Measurements from ENCODE around the gene LRRC8B. TPM values are rescaled to one million over a fixed set of nuclear protein-coding genes. Genes with fewer than 3 reads are reported as not detected.

Gene LRRC8B
- total and polyA plus RNA-seq, 2 of the 8 experiments (the other 6 are each of a cell fraction or from before 2014, with no cell fraction given) = 18.4 to 29.2 TPM

- Histone ChIP-seq H3K23me2 (ENCODE audit: low read depth, low read length) (no peaks in the 10 kb centered on the region), H4K20me1 (replicated peaks in 1 of 2; ENCODE audit: control insufficient read depth in 1 of 2, insufficient read depth in 2 of 2, low read length in 2 of 2) (no peaks in the 10 kb centered on the region), H2BK15ac (ENCODE audit: low read length) (no peak overlapping the region), H3K14ac (ENCODE audit: insufficient read length) (no peak overlapping the region), H2BK5ac (ENCODE audit: low read depth, low read length) (no peak overlapping the region), H3K23ac (ENCODE audit: insufficient read length) (no peak overlapping the region), H3K4me3 (ENCODE audit: extremely low read depth in 1 of 4, insufficient read depth in 2 of 4, low read depth in 3 of 4, low read length in 4 of 4) (no peak overlapping the region), H2AK5ac (ENCODE audit: low read depth, low read length) (no peak overlapping the region), H3K36me3 (ENCODE audit: control insufficient read depth in 2 of 4, insufficient read depth in 4 of 4, low read length in 3 of 4) (no peaks in the 10 kb centered on the region), H2BK120ac (replicated peaks; ENCODE audit: low read depth, low read length) (no peak overlapping the region), H3K56ac (replicated peaks; ENCODE audit: insufficient read length, low read depth, low read length) (no peak overlapping the region), H3K79me2 (ENCODE audit: control insufficient read depth in 1 of 2, insufficient read depth in 2 of 2, low read length in 2 of 2) (no peaks in the 10 kb centered on the region), H3K18ac (ENCODE audit: extremely low read depth, low read length) (no peak overlapping the region), H2BK20ac (ENCODE audit: low read length) (no peak overlapping the region), H3K4me2 (ENCODE audit: insufficient read depth in 1 of 2, low read depth in 2 of 2, low read length in 2 of 2) (no peak overlapping the region), H4K5ac (ENCODE audit: insufficient read length, low read depth, low read length) (no peak overlapping the region), H2BK12ac (ENCODE audit: low read depth, low read length) (no peak overlapping the region), H3K27ac (ENCODE audit: low read depth, low read length) (no peak overlapping the region), H3K9ac (replicated peaks in 1 of 4; ENCODE audit: extremely low read depth in 1 of 4, low read depth in 3 of 4, low read length in 3 of 4) (no peak overlapping the region), H3K27me3 (replicated peaks in 1 of 4; ENCODE audit: control insufficient read depth in 3 of 4, extremely low read depth in 1 of 4, insufficient read depth in 3 of 4, low read length in 3 of 4) (no peaks in the 10 kb centered on the region; a peak in 1 of 7 replicates), H3K79me1 (ENCODE audit: low read depth, low read length) (no peaks in the 10 kb centered on the region), H3K9me3 (ENCODE audit: insufficient read depth in 2 of 2, low read depth in 1 of 2, low read length in 1 of 2) (no peaks in the 10 kb centered on the region), H3K4ac (replicated peaks; ENCODE audit: insufficient read length, low read depth, low read length) (no peak overlapping the region), H4K91ac (replicated peaks; ENCODE audit: insufficient read length, low read length) (no peak overlapping the region), H4K8ac (ENCODE audit: extremely low read depth, insufficient read depth, low read length) (no peak overlapping the region), H2AFZ (ENCODE audit: low read length) (no peak overlapping the region), H3K4me1 (replicated peaks in 1 of 4; ENCODE audit: control insufficient read depth in 3 of 4, insufficient read depth in 4 of 4, low read length in 3 of 4) (no peaks in the 10 kb centered on the region)
- WGBS, 2 experiments (ENCODE audit: extremely low coverage in 1 of 2, insufficient coverage in 1 of 2, insufficient read length in 1 of 2, insufficient replicate concordance in 2 of 2, low coverage in 1 of 2, low lambda C conversion rate in 2 of 2, missing lambda C conversion rate in 1 of 2) = 89% methylated on average over 2 of the region's 2 CpGs; no CpG with 5 or more reads in 1 of the 2 experiments
- FAIRE-seq = no peak
- ChIA-PET POLR2A (ENCODE audit: partially characterized antibody) (no interaction called here), CTCF (ENCODE audit: partially characterized antibody) (interaction anchor here (0.8 to 3.3 kb wide), 3 partner anchors 57 to 156 kb away, joined by 3 to 16 read pairs (median 3); no protein-coding TSS in a partner anchor)
- DNase-seq (ENCODE audit: low read depth in 1 of 2, low spot score in 2 of 2) = no peak
- TF ChIP-seq NRF1 (IDR thresholded peaks at IDR 0.05; ENCODE audit: low read depth, low read length) (no peak), POU5F1 (IDR thresholded peaks at IDR 0.05; ENCODE audit: low read depth, low read length) (no peak), SIX5 (IDR thresholded peaks at IDR 0.05; ENCODE audit: low read depth, low read length) (no peak), TAF7 (optimal IDR thresholded peaks at IDR 0.05; ENCODE audit: borderline replicate concordance, low read depth, low read length) (no peak), USF2 (IDR thresholded peaks at IDR 0.05; ENCODE audit: low read length) (no peak), HDAC2 (IDR thresholded peaks at IDR 0.05; ENCODE audit: borderline replicate concordance in 1 of 2, low read depth in 2 of 2, low read length in 2 of 2) (no peak), RFX5 (IDR thresholded peaks at IDR 0.05; ENCODE audit: borderline replicate concordance, low read depth, low read length) (no peak), MAX (IDR thresholded peaks at IDR 0.05) (no peak), KDM4A (IDR thresholded peaks at IDR 0.05; ENCODE audit: low read depth, low read length, severe bottlenecking) (no peak), SP2 (IDR thresholded peaks at IDR 0.05; ENCODE audit: low read length) (no peak), RNF2 (IDR thresholded peaks at IDR 0.05; ENCODE audit: borderline replicate concordance, low read depth, low read length, missing control alignments, poor library complexity, severe bottlenecking) (no peak)
Measured at GRCh38 chr1:89607156-89607555, 82.5 kb downstream of the LRRC8B start.

Data from H1 (cell line).